Mucosa of descending colon (tissue), 3 donors: ENCODE data around the gene COL25A1. TPM values are rescaled to one million over a fixed set of nuclear protein-coding genes. Genes with fewer than 3 reads are reported as not detected.

Experiments used
- ATAC-seq: fragments of 200-7000 bp; cut with Tn5 transposase; one replicate; pipeline ENCODE4 v1.9.1; 2020; ENCODE audit warnings: mild to moderate bottlenecking, moderate library complexity
- DNase-seq, 3 donors: peaks; one replicate each; pipeline ENCODE4 v3.0.0-alpha.2; 2020
- H3K36me3 ChIP-seq: fragments of 200-600 bp; one replicate; pipeline ENCODE4 v1.8.0; 2021; ENCODE audit warnings: low read depth, mild to moderate bottlenecking
- H3K4me1 ChIP-seq: fragments of 200-600 bp; one replicate; pipeline ENCODE4 v1.8.0; 2021; ENCODE audit warnings: low read depth, mild to moderate bottlenecking
- H3K4me3 ChIP-seq: fragments of 200-600 bp; one replicate; pipeline ENCODE4 v1.8.0; 2021; ENCODE audit warnings: mild to moderate bottlenecking
- H3K9me3 ChIP-seq: fragments of 200-600 bp; one replicate; pipeline ENCODE4 v1.8.0; 2021; ENCODE audit warnings: mild to moderate bottlenecking
- intact Hi-C, 2 donors: fragments of 100-400 bp; cut with DNase I in 1 of 2; cut with micrococcal nuclease in 1 of 2; formaldehyde crosslinking; loops; one replicate each; pipeline versions ENCODE4 v1.11.0 to v1.11.1; 2022; cut with DNase I, micrococcal nuclease
- total RNA-seq, 3 donors: library from RNA; stranded (reverse); fragmentation: NEBNext Ultra II Directional in 2 of 3; extraction: Animal tissue kit (Norgen Biotek cat#: 25700) in 2 of 3; gene quantifications; one replicate each; pipeline versions ENCODE4 v1.2.1 to v1.2.4, GENCODE V29; 2021 to 2023
- TF ChIP-seq, protein P1 (sequence below): fragments of 200-600 bp; IDR thresholded peaks from one replicate; pipeline ENCODE4 v1.8.0; 2022; ENCODE audit warnings: antibody characterized with exemption, mild to moderate bottlenecking
- donor health status: DM: no; HTN: no; CAD: no; lungs with moderate emphysema.
- donor health status: DM: no; HTN: no; CAD: no.
- donor health status: DM: no; HTN: yes; CAD: no.

COL25A1 gene
- total RNA-seq, 3 donors from 2014 or later: 0.12 to 0.35 (median 0.14) TPM

DNA sequence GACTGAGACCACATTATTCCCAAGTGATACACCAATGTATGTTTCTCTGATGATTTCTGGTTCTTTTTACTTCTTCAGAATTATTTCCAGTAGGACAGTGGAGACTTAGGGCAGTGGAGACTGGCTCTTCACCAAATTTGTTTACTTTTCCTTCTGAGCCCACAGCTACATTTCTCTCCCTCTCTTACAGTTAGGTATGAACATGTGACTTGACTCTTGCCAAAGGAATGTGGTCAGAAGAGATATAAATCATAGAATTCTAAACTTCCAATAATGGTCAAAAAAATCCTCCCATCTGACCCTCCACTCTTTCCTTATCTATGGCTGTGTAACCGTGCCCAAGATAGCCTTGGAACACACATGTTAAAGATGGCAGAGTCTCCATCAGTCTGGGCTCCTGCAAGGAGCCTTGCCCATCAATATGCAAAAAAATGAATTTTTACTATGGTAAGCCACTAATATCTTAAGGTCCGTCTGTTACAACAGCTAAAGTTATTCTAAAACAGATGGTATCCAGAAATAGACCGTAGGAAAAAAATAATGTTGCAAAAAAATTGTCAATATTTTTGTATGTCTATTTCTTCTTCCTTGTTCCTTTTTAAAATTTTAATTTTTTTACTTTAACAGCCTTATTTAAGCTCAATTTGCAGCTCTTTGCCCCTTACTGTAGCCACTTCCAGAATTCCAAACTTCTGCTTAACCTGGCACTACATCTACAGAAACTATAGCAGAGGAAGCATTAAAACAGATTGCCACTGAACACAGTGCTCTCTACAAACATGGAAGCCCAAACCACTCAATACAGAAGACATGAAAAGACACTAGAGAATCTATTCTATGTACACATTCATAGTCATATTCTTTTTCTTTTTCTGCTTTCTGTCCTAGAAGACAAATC lies 260.7 kb downstream of the COL25A1 start:
- H3K4me3 ChIP-seq: no peak overlapping the region

DNA sequence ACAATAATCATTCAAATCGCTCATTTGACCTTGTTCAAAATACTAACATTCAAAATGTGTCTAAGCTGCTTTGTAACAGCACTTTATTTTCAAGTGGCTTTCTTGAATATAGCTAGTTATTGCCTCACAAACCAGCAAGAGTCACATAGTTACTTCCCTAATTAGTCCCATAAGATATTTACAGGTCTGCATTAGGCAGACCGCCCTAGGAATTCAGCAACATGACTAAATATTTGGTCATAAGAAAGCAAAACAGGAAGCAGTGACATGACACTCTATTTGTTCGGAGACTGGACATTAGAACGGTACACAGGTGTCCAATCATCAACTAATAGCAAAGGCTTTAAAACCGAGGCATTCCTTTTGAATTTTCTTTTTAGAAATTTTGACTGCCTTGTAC lies 262.0 kb downstream of the COL25A1 start:
- TF ChIP-seq, protein P1, sequence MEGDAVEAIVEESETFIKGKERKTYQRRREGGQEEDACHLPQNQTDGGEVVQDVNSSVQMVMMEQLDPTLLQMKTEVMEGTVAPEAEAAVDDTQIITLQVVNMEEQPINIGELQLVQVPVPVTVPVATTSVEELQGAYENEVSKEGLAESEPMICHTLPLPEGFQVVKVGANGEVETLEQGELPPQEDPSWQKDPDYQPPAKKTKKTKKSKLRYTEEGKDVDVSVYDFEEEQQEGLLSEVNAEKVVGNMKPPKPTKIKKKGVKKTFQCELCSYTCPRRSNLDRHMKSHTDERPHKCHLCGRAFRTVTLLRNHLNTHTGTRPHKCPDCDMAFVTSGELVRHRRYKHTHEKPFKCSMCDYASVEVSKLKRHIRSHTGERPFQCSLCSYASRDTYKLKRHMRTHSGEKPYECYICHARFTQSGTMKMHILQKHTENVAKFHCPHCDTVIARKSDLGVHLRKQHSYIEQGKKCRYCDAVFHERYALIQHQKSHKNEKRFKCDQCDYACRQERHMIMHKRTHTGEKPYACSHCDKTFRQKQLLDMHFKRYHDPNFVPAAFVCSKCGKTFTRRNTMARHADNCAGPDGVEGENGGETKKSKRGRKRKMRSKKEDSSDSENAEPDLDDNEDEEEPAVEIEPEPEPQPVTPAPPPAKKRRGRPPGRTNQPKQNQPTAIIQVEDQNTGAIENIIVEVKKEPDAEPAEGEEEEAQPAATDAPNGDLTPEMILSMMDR: no peak
- intact Hi-C loops: no loop called here
- DNase-seq: no peak
- no peak overlapping the region for H3K4me3 ChIP-seq
- H3K9me3 ChIP-seq: no peaks in the 10 kb centered on the region
- H3K36me3 ChIP-seq: no peaks in the 10 kb centered on the region
- no peak for ATAC-seq
- H3K4me1 ChIP-seq: no peaks in the 10 kb centered on the region

More for the DNA sequence above, 260.7 kb downstream of the COL25A1 start:
- H3K36me3 ChIP-seq: no peaks in the 10 kb centered on the region
- DNase-seq: no peak
- ATAC-seq: no peak
- H3K9me3 ChIP-seq: no peaks in the 10 kb centered on the region
- TF ChIP-seq, protein P1: no peak
- H3K4me1 ChIP-seq: no peaks in the 10 kb centered on the region
- intact Hi-C loops: no loop called here

DNA sequence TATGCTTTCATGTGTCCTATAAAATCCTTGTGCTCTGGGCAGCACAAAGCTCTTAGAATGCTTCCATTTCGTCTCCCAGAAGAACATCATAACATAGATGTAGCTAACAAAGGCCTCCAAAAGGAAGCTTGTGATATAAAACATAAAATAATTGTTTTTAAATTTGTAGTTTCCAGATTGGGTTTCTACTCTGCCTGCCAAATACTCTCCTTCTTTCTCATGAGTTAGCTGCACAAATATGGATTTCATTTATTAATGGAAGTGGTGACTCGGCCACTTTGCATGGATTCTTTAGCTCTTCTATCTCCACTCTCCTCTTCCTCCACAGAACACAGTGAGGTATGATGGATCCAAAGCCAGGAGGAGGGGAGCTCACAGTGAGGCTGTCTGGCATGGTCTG lies 265.4 kb downstream of the COL25A1 start:
- H3K4me1 ChIP-seq: no peaks in the 10 kb centered on the region
- DNase-seq (no peak), ATAC-seq (no peak)
- TF ChIP-seq, protein P1: no peak
- H3K9me3 ChIP-seq: no peaks in the 10 kb centered on the region
- intact Hi-C loops: no loop called here
- H3K4me3 ChIP-seq: no peak overlapping the region
- no peaks in the 10 kb centered on the region for H3K36me3 ChIP-seq

DNA sequence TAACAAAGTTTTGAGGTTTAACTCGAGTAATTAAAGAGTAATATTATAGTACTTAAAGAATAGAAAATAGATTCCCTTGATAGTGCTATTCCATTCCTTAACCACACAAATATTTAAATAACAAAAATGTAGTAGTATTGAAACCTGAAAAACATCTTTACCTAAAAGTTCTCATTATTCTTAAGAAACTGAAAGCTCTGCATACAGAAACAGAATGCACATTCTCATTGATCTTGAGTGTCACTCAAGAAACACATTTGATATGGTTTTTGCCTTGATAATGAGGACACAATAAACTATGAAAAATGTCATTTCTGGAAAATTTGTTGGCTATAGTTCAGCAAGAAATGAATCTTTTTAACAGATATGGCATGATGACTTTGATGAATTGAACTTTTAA lies 268.5 kb downstream of the COL25A1 start:
- H3K4me3 ChIP-seq: no peak overlapping the region
- no peak for DNase-seq

DNA sequence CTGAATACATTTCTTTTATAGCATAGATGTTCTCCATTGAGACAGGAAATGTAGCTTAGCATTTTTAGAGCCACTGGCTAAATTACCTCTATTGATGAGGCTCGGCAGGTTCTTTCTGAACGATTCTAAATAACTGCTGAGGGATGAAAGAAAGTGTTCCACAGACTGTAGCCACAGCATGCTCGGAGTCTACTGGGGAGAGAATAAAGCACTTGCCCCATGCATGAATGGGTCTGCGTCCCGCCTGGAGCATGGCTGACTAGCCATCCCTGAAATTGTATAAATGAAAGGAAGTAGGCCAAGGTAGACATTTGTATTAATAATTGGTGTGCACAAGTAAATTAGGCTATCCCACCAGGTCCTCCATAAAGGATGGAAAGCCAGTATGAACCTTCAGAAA lies 269.8 kb downstream of the COL25A1 start:
- TF ChIP-seq, protein P1: no peak
- H3K36me3 ChIP-seq: no peaks in the 10 kb centered on the region
- no peak for DNase-seq
- H3K4me1 ChIP-seq: no peaks in the 10 kb centered on the region
- ATAC-seq: no peak
- no peak overlapping the region for H3K4me3 ChIP-seq
- H3K9me3 ChIP-seq: no peaks in the 10 kb centered on the region
- intact Hi-C loops: no loop called here

More for the DNA sequence above, 268.5 kb downstream of the COL25A1 start:
- H3K4me1 ChIP-seq: no peaks in the 10 kb centered on the region
- ATAC-seq: no peak
- TF ChIP-seq, protein P1: no peak
- intact Hi-C loops: no loop called here
- no peaks in the 10 kb centered on the region for H3K36me3 ChIP-seq
- no peaks in the 10 kb centered on the region for H3K9me3 ChIP-seq
